ENCODE results near the gene PARD3B.

The PARD3B gene

GRCh38 chr2:205461169-205461568, 915.9 kb downstream of the PARD3B start:
- DNase-seq (ENCODE audit: insufficient read length, low spot score) (no peak), FAIRE-seq (no peak)
- no peak for TF ChIP-seq POU2F2 (IDR thresholded peaks at IDR 0.05; ENCODE audit: low read depth, low read length)
- no peak for TF ChIP-seq POLR2AphosphoS5 (IDR thresholded peaks at IDR 0.05; ENCODE audit: low read depth, low read length)
- no peak for TF ChIP-seq TAF1 (IDR thresholded peaks at IDR 0.05; ENCODE audit: low read depth, low read length)
- no peak for TF ChIP-seq PAX5 (IDR thresholded peaks at IDR 0.05; ENCODE audit: insufficient read depth, low read length, severe bottlenecking)
- no peak for TF ChIP-seq POLR2A (IDR thresholded peaks at IDR 0.05; ENCODE audit: low read depth, low read length)
- TF ChIP-seq SPI1 (IDR thresholded peaks at IDR 0.05; ENCODE audit: low read depth, low read length), result no peak

GRCh38 chr2:205461678-205462665, 916.7 kb downstream of the PARD3B start:
- FAIRE-seq, result no peak
- no peak for DNase-seq (ENCODE audit: insufficient read length, low spot score)
- TF ChIP-seq SPI1 (IDR thresholded peaks at IDR 0.05; ENCODE audit: low read depth, low read length) (no peak), PAX5 (IDR thresholded peaks at IDR 0.05; ENCODE audit: insufficient read depth, low read length, severe bottlenecking) (no peak), POLR2A (IDR thresholded peaks at IDR 0.05; ENCODE audit: low read depth, low read length) (no peak), TAF1 (IDR thresholded peaks at IDR 0.05; ENCODE audit: low read depth, low read length) (no peak), POLR2AphosphoS5 (IDR thresholded peaks at IDR 0.05; ENCODE audit: low read depth, low read length) (no peak), POU2F2 (IDR thresholded peaks at IDR 0.05; ENCODE audit: low read depth, low read length) (no peak)

- TF ChIP-seq POLR2AphosphoS5 (IDR thresholded peaks at IDR 0.05; ENCODE audit: low read depth, low read length), result no peak
- TF ChIP-seq POLR2A (IDR thresholded peaks at IDR 0.05; ENCODE audit: low read depth, low read length), result no peak
- no peak for TF ChIP-seq PAX5 (IDR thresholded peaks at IDR 0.05; ENCODE audit: insufficient read depth, low read length, severe bottlenecking)
- TF ChIP-seq POU2F2 (IDR thresholded peaks at IDR 0.05; ENCODE audit: low read depth, low read length), result no peak
- no peak for TF ChIP-seq TAF1 (IDR thresholded peaks at IDR 0.05; ENCODE audit: low read depth, low read length)
- TF ChIP-seq SPI1 (IDR thresholded peaks at IDR 0.05; ENCODE audit: low read depth, low read length), result no peak
- DNase-seq (ENCODE audit: insufficient read length, low spot score), result no peak
- no peak for FAIRE-seq
These were observed 917.5 kb downstream of the PARD3B start for GRCh38 chr2:205462681-205463345.

- TF ChIP-seq TAF1 (IDR thresholded peaks at IDR 0.05; ENCODE audit: low read depth, low read length) (no peak), POLR2AphosphoS5 (IDR thresholded peaks at IDR 0.05; ENCODE audit: low read depth, low read length) (no peak), POLR2A (IDR thresholded peaks at IDR 0.05; ENCODE audit: low read depth, low read length) (no peak), SPI1 (IDR thresholded peaks at IDR 0.05; ENCODE audit: low read depth, low read length) (no peak), POU2F2 (IDR thresholded peaks at IDR 0.05; ENCODE audit: low read depth, low read length) (no peak), PAX5 (IDR thresholded peaks at IDR 0.05; ENCODE audit: insufficient read depth, low read length, severe bottlenecking) (no peak)
- no peak for FAIRE-seq
- no peak for DNase-seq (ENCODE audit: insufficient read length, low spot score)
These were observed 918.3 kb downstream of the PARD3B start for GRCh38 chr2:205463466-205464025.

GRCh38 chr2:205464681-205465080, 919.4 kb downstream of the PARD3B start:
- FAIRE-seq (no peak), DNase-seq (ENCODE audit: insufficient read length, low spot score) (no peak)
- TF ChIP-seq TAF1 (IDR thresholded peaks at IDR 0.05; ENCODE audit: low read depth, low read length) (no peak), POLR2A (IDR thresholded peaks at IDR 0.05; ENCODE audit: low read depth, low read length) (no peak), PAX5 (IDR thresholded peaks at IDR 0.05; ENCODE audit: insufficient read depth, low read length, severe bottlenecking) (no peak), SPI1 (IDR thresholded peaks at IDR 0.05; ENCODE audit: low read depth, low read length) (no peak), POU2F2 (IDR thresholded peaks at IDR 0.05; ENCODE audit: low read depth, low read length) (no peak), POLR2AphosphoS5 (IDR thresholded peaks at IDR 0.05; ENCODE audit: low read depth, low read length) (no peak)

- no peak for FAIRE-seq
- no peak for DNase-seq (ENCODE audit: insufficient read length, low spot score)
- TF ChIP-seq POU2F2 (IDR thresholded peaks at IDR 0.05; ENCODE audit: low read depth, low read length) (no peak), TAF1 (IDR thresholded peaks at IDR 0.05; ENCODE audit: low read depth, low read length) (no peak), PAX5 (IDR thresholded peaks at IDR 0.05; ENCODE audit: insufficient read depth, low read length, severe bottlenecking) (no peak), POLR2AphosphoS5 (IDR thresholded peaks at IDR 0.05; ENCODE audit: low read depth, low read length) (no peak), SPI1 (IDR thresholded peaks at IDR 0.05; ENCODE audit: low read depth, low read length) (no peak), POLR2A (IDR thresholded peaks at IDR 0.05; ENCODE audit: low read depth, low read length) (no peak)
These were observed 920.5 kb downstream of the PARD3B start for GRCh38 chr2:205465791-205466190.

- FAIRE-seq, result no peak
- no peak for TF ChIP-seq SPI1 (IDR thresholded peaks at IDR 0.05; ENCODE audit: low read depth, low read length)
- TF ChIP-seq TAF1 (IDR thresholded peaks at IDR 0.05; ENCODE audit: low read depth, low read length), result no peak
- no peak for TF ChIP-seq POLR2AphosphoS5 (IDR thresholded peaks at IDR 0.05; ENCODE audit: low read depth, low read length)
- no peak for TF ChIP-seq POLR2A (IDR thresholded peaks at IDR 0.05; ENCODE audit: low read depth, low read length)
- no peak for TF ChIP-seq POU2F2 (IDR thresholded peaks at IDR 0.05; ENCODE audit: low read depth, low read length)
- no peak for TF ChIP-seq PAX5 (IDR thresholded peaks at IDR 0.05; ENCODE audit: insufficient read depth, low read length, severe bottlenecking)
- no peak for DNase-seq (ENCODE audit: insufficient read length, low spot score)
These were observed 926.5 kb downstream of the PARD3B start for GRCh38 chr2:205471776-205472175.

GRCh38 chr2:205473791-205474190, 928.5 kb downstream of the PARD3B start:
- TF ChIP-seq POLR2A (IDR thresholded peaks at IDR 0.05; ENCODE audit: low read depth, low read length), result no peak
- no peak for TF ChIP-seq PAX5 (IDR thresholded peaks at IDR 0.05; ENCODE audit: insufficient read depth, low read length, severe bottlenecking)
- no peak for TF ChIP-seq POU2F2 (IDR thresholded peaks at IDR 0.05; ENCODE audit: low read depth, low read length)
- TF ChIP-seq POLR2AphosphoS5 (IDR thresholded peaks at IDR 0.05; ENCODE audit: low read depth, low read length), result no peak
- TF ChIP-seq SPI1 (IDR thresholded peaks at IDR 0.05; ENCODE audit: low read depth, low read length), result no peak
- TF ChIP-seq TAF1 (IDR thresholded peaks at IDR 0.05; ENCODE audit: low read depth, low read length), result no peak
- DNase-seq (ENCODE audit: insufficient read length, low spot score), result no peak
- no peak for FAIRE-seq

Data from GM12891 (cell line).